Stomach (tissue), 9 donors: ENCODE results near the gene HES5. TPM values are rescaled to one million over a fixed set of nuclear protein-coding genes. Genes with fewer than 3 reads are reported as not detected.

Source experiments
- DNase-seq, 2 donors: peaks; one replicate each; pipeline versions ENCODE4 v3.0.0 to v3.0.0-alpha.2; 2013 to 2019
- H3K27ac ChIP-seq, 5 donors: fragments of 200-600 bp in 4 of 5; sonication (generic) in 4 of 5; one replicate each; pipeline ENCODE4 v1.5.1; 2013 to 2019; ENCODE audit warnings: mild to moderate bottlenecking in 1 of 5, moderate library complexity in 1 of 5
- H3K27me3 ChIP-seq, 3 donors: fragments of 200-600 bp; sonication (generic); one replicate each; pipeline ENCODE4 v1.5.1; 2017 to 2019; ENCODE audit warnings: mixed run types in 1 of 3
- H3K36me3 ChIP-seq, 4 donors: fragments of 200-600 bp; sonication (generic); 1 replicate in 3 of 4; 2 replicates in 1 of 4; pipeline ENCODE4 v1.5.1; 2016 to 2019
- H3K4me1 ChIP-seq, 4 donors: fragments of 200-600 bp; sonication (generic); one replicate each; pipeline ENCODE4 v1.5.1; 2016 to 2019
- H3K4me3 ChIP-seq, 4 donors: fragments of 200-600 bp; sonication (generic) in 3 of 4; one replicate each; pipeline ENCODE4 v1.5.1; 2016 to 2019; ENCODE audit warnings: mild to moderate bottlenecking in 1 of 4
- H3K9me3 ChIP-seq, 4 donors: fragments of 200-600 bp; sonication (generic); one replicate each; pipeline ENCODE4 v1.5.1; 2016 to 2019
- EP300 ChIP-seq: sonication (generic); formaldehyde crosslinking; IDR thresholded peaks from one replicate; pipeline ENCODE4 v1.6.1; 2017; ENCODE audit warnings: antibody characterized with exemption
- POLR2A ChIP-seq, 4 donors: fragments of 450-650 bp; IDR thresholded peaks; one replicate each; pipeline ENCODE4 v1.6.1; 2016; ENCODE audit warnings: antibody characterized with exemption in 4 of 4, control low read depth in 2 of 4, mild to moderate bottlenecking in 1 of 4, moderate library complexity in 1 of 4
- POLR2AphosphoS5 ChIP-seq, 3 donors: sonication (generic); formaldehyde crosslinking; IDR thresholded peaks; one replicate each; pipeline ENCODE4 v1.6.1; 2016; ENCODE audit warnings: antibody characterized with exemption in 3 of 3
- WGBS, 5 donors: extraction: QIAGEN DNeasy Blood & Tissue Kit in 3 of 5; methylation state at CpG; one replicate each; pipeline versions ENCODE4 v1.1.5 to v1.1.7; 2013 to 2018; 5-methylcytosine and 5-hydroxymethylcytosine counted together
- intact Hi-C: fragments of 100-400 bp; cut with DNase I; formaldehyde crosslinking; loops from one replicate; pipeline ENCODE4 v1.15.1; 2023; ENCODE audit warnings: low total_unique reads
- polyA plus RNA-seq, 3 donors: library from polyadenylated mRNA; stranded (reverse); fragments of 200-250 nt; gene quantifications; one replicate each; pipeline ENCODE4 v1.2.3, GENCODE V29; 2013
- total RNA-seq, 5 donors: library from RNA; depleted of rRNA; stranded (reverse); fragments of >200 nt; gene quantifications; one replicate each; pipeline versions ENCODE4 v1.1.0 to v1.2.3, GENCODE V29; 2014 to 2016
- TF ChIP-seq, protein P1 (sequence below), 7 experiments: fragments of 450-650 bp in 4 of 7; fragments of 200-600 bp in 3 of 7; sonication (generic) in 3 of 7; IDR thresholded peaks; one replicate each; pipeline ENCODE4 v1.5.1; 2016 to 2019; ENCODE audit warnings: antibody characterized with exemption in 7 of 7, control low read depth in 2 of 7, mild to moderate bottlenecking in 1 of 7
- donor health status: healthy with polysubstance abuse.
- donor health status: Bipolar disorder and iron deficiency.
- donor health status: healthy.

HES5 gene
- total and polyA plus RNA-seq, 8 donors, result 0.25 to 9.6 TPM; not detected in 6

DNA sequence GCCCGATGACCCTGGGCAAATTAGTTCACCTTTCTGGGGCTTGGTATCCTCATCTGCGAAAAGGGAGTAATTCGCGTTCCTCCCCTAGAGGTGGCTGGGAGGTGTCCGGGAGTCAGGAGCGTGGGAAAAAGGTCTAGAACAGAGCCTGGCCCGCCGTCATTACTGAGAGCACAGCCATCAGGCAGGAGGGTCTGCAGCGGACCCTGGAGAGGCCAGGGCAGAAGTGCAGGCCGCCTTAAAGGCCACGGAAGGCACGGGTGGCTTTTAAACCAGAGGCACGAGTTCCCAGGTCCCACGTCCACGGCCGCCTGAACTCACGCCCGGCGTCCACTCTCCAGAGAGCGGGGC lies 4.5 kb downstream of the HES5 start:
- H3K27ac ChIP-seq, result peak overlapping the region in 4 of 5 donors; percentile 73 to 88 (median 82)
- no peaks in the 10 kb centered on the region for H3K9me3 ChIP-seq
- TF ChIP-seq POLR2A (IDR thresholded peaks at IDR 0.05), result no peak
- TF ChIP-seq, protein P1, sequence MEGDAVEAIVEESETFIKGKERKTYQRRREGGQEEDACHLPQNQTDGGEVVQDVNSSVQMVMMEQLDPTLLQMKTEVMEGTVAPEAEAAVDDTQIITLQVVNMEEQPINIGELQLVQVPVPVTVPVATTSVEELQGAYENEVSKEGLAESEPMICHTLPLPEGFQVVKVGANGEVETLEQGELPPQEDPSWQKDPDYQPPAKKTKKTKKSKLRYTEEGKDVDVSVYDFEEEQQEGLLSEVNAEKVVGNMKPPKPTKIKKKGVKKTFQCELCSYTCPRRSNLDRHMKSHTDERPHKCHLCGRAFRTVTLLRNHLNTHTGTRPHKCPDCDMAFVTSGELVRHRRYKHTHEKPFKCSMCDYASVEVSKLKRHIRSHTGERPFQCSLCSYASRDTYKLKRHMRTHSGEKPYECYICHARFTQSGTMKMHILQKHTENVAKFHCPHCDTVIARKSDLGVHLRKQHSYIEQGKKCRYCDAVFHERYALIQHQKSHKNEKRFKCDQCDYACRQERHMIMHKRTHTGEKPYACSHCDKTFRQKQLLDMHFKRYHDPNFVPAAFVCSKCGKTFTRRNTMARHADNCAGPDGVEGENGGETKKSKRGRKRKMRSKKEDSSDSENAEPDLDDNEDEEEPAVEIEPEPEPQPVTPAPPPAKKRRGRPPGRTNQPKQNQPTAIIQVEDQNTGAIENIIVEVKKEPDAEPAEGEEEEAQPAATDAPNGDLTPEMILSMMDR (IDR thresholded peaks at IDR 0.05), result no peak
- no peak for TF ChIP-seq POLR2AphosphoS5 (IDR thresholded peaks at IDR 0.05)
- no peak for TF ChIP-seq EP300
- peak overlapping the region; percentile 82 to 99 (median 92) for H3K4me3 ChIP-seq
- H3K4me1 ChIP-seq, result peaks cover 60 to 76% (median 71%) of the 10 kb centered on the region in 4 donors
- H3K36me3 ChIP-seq, result peaks cover 12 to 18% (median 15%) of the 10 kb centered on the region in 4 donors
- intact Hi-C loops, result no loop called here
- WGBS, 5 donors, result 2 to 6% (median 3%) methylated on average over 20 of the region's 20 CpGs; no CpG with 5 or more reads in 1 of the 5 donors
- DNase-seq, result no peak
- peaks cover 0 to 36% (median 27%) of the 10 kb centered on the region in 3 donors for H3K27me3 ChIP-seq

DNA sequence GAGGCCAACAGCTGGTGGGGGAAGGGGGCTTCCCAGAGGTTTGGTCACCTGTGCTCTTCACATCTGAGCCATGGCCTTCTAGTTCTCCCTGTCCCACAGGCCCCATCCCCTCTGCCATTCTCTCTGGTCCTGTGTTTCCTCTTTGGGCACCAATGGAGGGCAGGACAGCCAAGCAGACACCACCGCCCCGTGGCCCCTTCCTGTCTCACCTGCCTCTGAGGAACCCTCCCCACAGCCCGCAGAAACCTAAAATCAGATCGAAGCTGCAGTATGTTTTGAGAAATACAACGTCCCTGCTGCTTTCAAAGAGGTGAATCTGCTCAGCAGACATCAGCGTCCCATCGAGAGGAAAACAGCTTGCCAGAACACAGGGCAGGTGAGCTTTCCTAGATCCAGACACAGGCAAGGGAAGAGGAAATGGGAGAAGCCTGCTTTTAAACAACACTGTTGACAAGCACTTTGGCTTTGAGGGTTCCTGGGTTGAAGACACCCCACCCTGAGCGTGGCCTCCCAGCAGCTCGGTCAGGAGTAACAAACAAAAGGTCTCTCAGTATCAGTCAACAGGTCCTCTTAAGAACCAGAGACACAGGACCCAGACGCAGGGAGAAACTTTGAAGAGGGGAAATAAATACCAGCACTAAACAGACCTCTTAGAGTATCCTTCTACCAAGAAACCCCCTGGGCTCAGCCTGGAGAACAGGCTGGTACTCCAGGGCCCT lies 6.0 kb downstream of the HES5 start:
- no peak for TF ChIP-seq POLR2A (IDR thresholded peaks at IDR 0.05)
- H3K27ac ChIP-seq, result no peak overlapping the region
- no peak for DNase-seq
- peak overlapping the region in 2 of 4 donors; percentile 87 to 97 for H3K4me3 ChIP-seq
- H3K36me3 ChIP-seq, result peaks cover 27 to 33% (median 30%) of the 10 kb centered on the region in 4 donors
- intact Hi-C loops, result no loop called here
- no peaks in the 10 kb centered on the region for H3K9me3 ChIP-seq
- peaks cover 0 to 21% (median 16%) of the 10 kb centered on the region in 3 donors for H3K27me3 ChIP-seq
- 63 to 69% (median 67%) methylated on average over 10 of the region's 10 CpGs for WGBS, 5 donors
- H3K4me1 ChIP-seq, result peaks cover 46 to 62% (median 58%) of the 10 kb centered on the region in 4 donors

DNA sequence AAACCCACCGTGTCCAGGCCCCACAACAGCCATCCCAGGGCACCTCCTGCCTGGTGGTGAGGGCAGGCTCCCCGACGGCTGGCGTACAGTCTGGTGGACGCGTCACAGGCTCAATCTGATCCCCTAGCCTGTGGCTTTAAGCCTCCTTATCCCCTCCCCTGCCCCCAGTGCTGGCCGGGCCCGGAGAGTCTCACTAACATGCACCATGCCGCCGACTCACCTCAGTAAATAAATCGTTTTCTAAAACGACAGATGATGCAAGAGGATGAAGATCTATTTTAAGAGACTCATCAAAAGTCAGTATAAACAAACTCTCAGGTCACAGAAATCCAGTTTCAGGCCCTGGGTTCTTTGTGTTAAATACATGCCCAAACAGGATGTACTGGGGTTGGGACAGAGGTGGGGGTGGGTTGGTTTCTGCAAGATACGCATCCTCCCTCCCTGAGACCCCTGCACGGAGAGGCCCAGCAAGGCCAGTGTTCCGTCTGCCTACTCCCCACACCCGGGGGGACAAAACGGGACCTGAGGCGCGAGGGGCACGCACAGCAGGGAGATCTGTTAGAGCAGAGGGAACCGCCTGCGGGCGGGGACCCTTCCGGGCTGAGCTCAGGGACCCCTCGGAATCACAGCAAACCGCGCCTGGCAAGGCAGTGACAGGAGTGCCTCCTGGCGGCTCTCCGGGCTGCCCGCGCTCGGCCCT lies 6.7 kb downstream of the HES5 start:
- TF ChIP-seq POLR2A (IDR thresholded peaks at IDR 0.05), result no peak
- TF ChIP-seq POLR2AphosphoS5 (IDR thresholded peaks at IDR 0.05), result no peak
- TF ChIP-seq, protein P1 (IDR thresholded peaks at IDR 0.05), result no peak
- no peak for TF ChIP-seq EP300
- H3K27ac ChIP-seq, result no peak overlapping the region
- intact Hi-C loops, result no loop called here
- H3K9me3 ChIP-seq, result no peaks in the 10 kb centered on the region
- DNase-seq, result no peak
- H3K36me3 ChIP-seq, result peaks cover 35 to 40% (median 37%) of the 10 kb centered on the region in 4 donors
- H3K27me3 ChIP-seq, result peaks cover 0 to 14% (median 9%) of the 10 kb centered on the region in 3 donors
- H3K4me1 ChIP-seq, result peaks cover 39 to 55% (median 50%) of the 10 kb centered on the region in 4 donors
- 66 to 74% (median 70%) methylated on average over 23 to 32 of the region's 32 CpGs for WGBS, 5 donors
- peak overlapping the region in 1 of 4 donors; percentile 17 for H3K4me3 ChIP-seq

DNA sequence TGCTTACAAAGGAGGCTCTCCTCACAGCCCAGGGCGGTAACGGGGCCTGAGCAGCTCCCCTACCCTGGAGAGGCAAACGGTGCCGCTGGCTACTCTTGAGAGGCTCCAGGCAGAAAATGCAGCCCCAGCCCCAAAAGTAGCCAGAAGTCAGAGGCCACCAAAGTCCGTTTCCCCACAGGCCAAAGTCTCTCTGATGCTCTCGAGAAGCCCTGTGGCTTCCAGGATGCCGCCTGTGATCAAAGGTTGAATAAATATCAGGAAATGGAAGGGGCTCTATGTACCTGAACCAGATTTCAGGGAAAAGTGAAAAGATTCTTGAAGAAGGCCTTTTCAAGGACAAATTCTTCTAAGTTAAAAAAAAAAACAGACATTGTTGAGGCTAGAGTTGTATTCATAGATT lies 7.8 kb downstream of the HES5 start:
- DNase-seq, result no peak
- Histone ChIP-seq H3K27me3 (peaks cover 0 to 3% (median 0%) of the 10 kb centered on the region in 3 donors), H3K36me3 (peaks cover 46 to 51% (median 48%) of the 10 kb centered on the region in 4 donors), H3K27ac (no peak overlapping the region), H3K4me3 (no peak overlapping the region), H3K9me3 (no peaks in the 10 kb centered on the region), H3K4me1 (peaks cover 29 to 44% (median 39%) of the 10 kb centered on the region in 4 donors)
- TF ChIP-seq POLR2A (IDR thresholded peaks at IDR 0.05) (no peak), POLR2AphosphoS5 (IDR thresholded peaks at IDR 0.05) (no peak), EP300 (no peak)
- TF ChIP-seq, protein P1 (IDR thresholded peaks at IDR 0.05), result no peak
- intact Hi-C loops, result no loop called here
- WGBS, 5 donors, result 89 to 93% (median 90%) methylated on average over 7 of the region's 7 CpGs
